GM23338 (cell line): ENCODE data around the gene MUS81. TPM values are rescaled to one million over a fixed set of nuclear protein-coding genes. Genes with fewer than 3 reads are reported as not detected.

Experiments used
- ATAC-seq: fragments of 200-7000 bp; cut with Tn5 transposase; 3 replicates; pipeline ENCODE4 v1.9.1; 2020
- DNase-seq: peaks from one replicate; pipeline ENCODE4 v3.0.0-alpha.2; 2015; ENCODE audit warnings: low spot score
- H2AFZ ChIP-seq: fragments of 200-600 bp; sonication (generic); 2 replicates; pipeline ENCODE4 v1.8.0; 2016; ENCODE audit warnings: antibody characterized with exemption, mild to moderate bottlenecking, moderate library complexity
- H3F3A ChIP-seq: fragments of 200-600 bp; sonication (generic); replicated peaks from 2 replicates; pipeline ENCODE4 v1.8.0; 2017; ENCODE audit warnings: antibody characterized with exemption, mixed run types, low read depth
- H3K27ac ChIP-seq: fragments of 200-600 bp; sonication (generic); 2 replicates; pipeline ENCODE4 v1.6.1; 2016; ENCODE audit warnings: low read depth
- H3K27me3 ChIP-seq: fragments of 200-600 bp; sonication (generic); 2 replicates; pipeline ENCODE4 v1.8.0; 2016; ENCODE audit warnings: mild to moderate bottlenecking, mixed run types, moderate library complexity; ENCODE audit not compliant: insufficient read depth
- H3K36me3 ChIP-seq: fragments of 200-600 bp; sonication (generic); 2 replicates; pipeline ENCODE4 v1.8.0; 2016; ENCODE audit warnings: mild to moderate bottlenecking; ENCODE audit not compliant: insufficient read depth
- H3K4me1 ChIP-seq: fragments of 200-600 bp; sonication (generic); 2 replicates; pipeline ENCODE4 v1.8.0; 2016; ENCODE audit warnings: mild to moderate bottlenecking, moderate library complexity; ENCODE audit not compliant: insufficient read depth
- H3K4me2 ChIP-seq: fragments of 200-600 bp; sonication (generic); 2 replicates; pipeline ENCODE4 v1.7.1; 2017; ENCODE audit warnings: mixed run types
- H3K4me3 ChIP-seq: fragments of 200-600 bp; sonication (generic); 2 replicates; pipeline ENCODE4 v1.6.1; 2016; ENCODE audit warnings: mixed run types
- H3K79me2 ChIP-seq: fragments of 200-600 bp; sonication (generic); replicated peaks from 2 replicates; pipeline ENCODE4 v1.8.0; 2017; ENCODE audit warnings: mild to moderate bottlenecking; ENCODE audit not compliant: insufficient read depth
- H3K9me2 ChIP-seq: fragments of 200-600 bp; sonication (generic); 2 replicates; pipeline ENCODE4 v1.8.0; 2017; ENCODE audit not compliant: insufficient read depth
- H4K20me1 ChIP-seq: fragments of 200-600 bp; sonication (generic); replicated peaks from 2 replicates; pipeline ENCODE4 v1.8.0; 2017; ENCODE audit warnings: mild to moderate bottlenecking; ENCODE audit not compliant: insufficient read depth
- H3K27ac Mint-ChIP-seq: 2 replicates; pipeline ENCODE4 v1.8.0; 2020; ENCODE audit warnings: inconsistent platforms, mild to moderate bottlenecking, moderate library complexity, mixed read lengths
- H3K27me3 Mint-ChIP-seq: 3 replicates; pipeline ENCODE4 v1.8.0; 2022; ENCODE audit warnings: low read depth, mild to moderate bottlenecking, moderate library complexity, mixed read lengths, inconsistent platforms; ENCODE audit not compliant: insufficient read depth, poor library complexity
- H3K36me3 Mint-ChIP-seq: 3 replicates; pipeline ENCODE4 v1.8.0; 2021; ENCODE audit warnings: low read depth, mild to moderate bottlenecking, inconsistent platforms, moderate library complexity, mixed read lengths
- H3K4me1 Mint-ChIP-seq: 3 replicates; pipeline ENCODE4 v1.8.0; 2020; ENCODE audit warnings: mild to moderate bottlenecking, inconsistent platforms, mixed read lengths
- H3K4me3 Mint-ChIP-seq: 3 replicates; pipeline ENCODE4 v1.8.0; 2021; ENCODE audit warnings: moderate library complexity, mild to moderate bottlenecking, inconsistent platforms, mixed read lengths
- H3K9me3 Mint-ChIP-seq: 3 replicates; pipeline ENCODE4 v1.8.0; 2020; ENCODE audit warnings: moderate library complexity, mild to moderate bottlenecking, inconsistent platforms, mixed read lengths
- CREB1 ChIP-seq: fragments of 250-450 bp; sonication (Bioruptor Pico); IDR thresholded peaks from 2 replicates; pipeline ENCODE4 v1.5.0; 2020; ENCODE audit warnings: low read depth, mild to moderate bottlenecking, moderate library complexity
- CTCF ChIP-seq, 2 experiments: fragments of 200-600 bp in 1 of 2; sonication (generic) in 1 of 2; conservative IDR thresholded peaks; 2 replicates each; pipeline versions ENCODE4 v1.5.1 to v1.6.1; 2016 to 2017; ENCODE audit warnings: antibody characterized with exemption in 2 of 2, low read depth in 2 of 2, mild to moderate bottlenecking in 2 of 2, moderate library complexity in 1 of 2
- EZH2 ChIP-seq: fragments of 200-600 bp; sonication (generic); IDR thresholded peaks from one replicate; pipeline ENCODE4 v1.8.0; 2017; ENCODE audit warnings: antibody characterized with exemption, mild to moderate bottlenecking, low read depth; ENCODE audit not compliant: unreplicated experiment
- EZH2phosphoT487 ChIP-seq: fragments of 200-600 bp; sonication (generic); IDR thresholded peaks from one replicate; pipeline ENCODE4 v1.8.1; 2018; ENCODE audit warnings: antibody characterized with exemption; ENCODE audit not compliant: unreplicated experiment
- JUNB ChIP-seq: IDR thresholded peaks from one replicate; pipeline ENCODE4 v1.6.1; 2016; ENCODE audit warnings: antibody characterized with exemption; ENCODE audit not compliant: unreplicated experiment
- REST ChIP-seq: IDR thresholded peaks from one replicate; pipeline ENCODE4 v1.6.1; 2018; ENCODE audit warnings: antibody characterized with exemption; ENCODE audit not compliant: unreplicated experiment
- STAT1 ChIP-seq: IDR thresholded peaks from one replicate; pipeline ENCODE4 v1.6.1; 2016; ENCODE audit warnings: antibody characterized with exemption; ENCODE audit not compliant: unreplicated experiment
- ZNF114 ChIP-seq: fragments of 250-450 bp; sonication (Bioruptor Pico); IDR thresholded peaks from 2 replicates; pipeline ENCODE4 v1.5.0; 2020; ENCODE audit warnings: mild to moderate bottlenecking, moderate library complexity
- ZNF331 ChIP-seq: fragments of 250-450 bp; sonication (Bioruptor Pico); IDR thresholded peaks from 2 replicates; pipeline ENCODE4 v1.5.0; 2020; ENCODE audit warnings: low read depth, mild to moderate bottlenecking, moderate library complexity
- polyA plus RNA-seq: library from polyadenylated mRNA; unstranded; fragments of >200 nt; fragmentation: Nextera tagmentation; extraction: Ambion mirVana; gene quantifications from 2 replicates; pipeline ENCODE4 v1.2.1, GENCODE V29; 2016
- total RNA-seq: library from RNA; depleted of rRNA; stranded (reverse); fragments of >200 nt; shearing (Covaris generic); gene quantifications from 2 replicates; pipeline ENCODE4 v1.2.3, GENCODE V29; 2014

The MUS81 gene
- total and polyA plus RNA-seq, 2 experiments from 2014 or later = 38.5 to 48.6 TPM

GRCh38 chr11:65849771-65850216 is 10.4 kb upstream of the MUS81 start:
- Mint-ChIP-seq H3K4me1 (peaks cover 13% of the 10 kb centered on the region; the same call in 2 of the 3 replicates), H3K4me3 (no peak overlapping the region), H3K36me3 (peaks cover 42% of the 10 kb centered on the region), H3K27me3 (peaks cover 49% of the 10 kb centered on the region), H3K27ac (no peak overlapping the region), H3K9me3 (peaks cover 12% of the 10 kb centered on the region)
- H3K27ac ChIP-seq = no peak overlapping the region
- no peak overlapping the region for H3K4me3 ChIP-seq
- peaks cover 13% of the 10 kb centered on the region for H3K79me2 ChIP-seq
- H4K20me1 ChIP-seq = peaks cover 14% of the 10 kb centered on the region
- H3K4me1 ChIP-seq = no peaks in the 10 kb centered on the region; the same call in 1 of the 2 replicates
- DNase-seq (no peak), ATAC-seq (no peak)
- peaks cover 37% of the 10 kb centered on the region for H3F3A ChIP-seq
- H3K4me2 ChIP-seq = no peak overlapping the region
- H3K9me2 ChIP-seq = no peaks in the 10 kb centered on the region
- H2AFZ ChIP-seq = no peak overlapping the region
- TF ChIP-seq EZH2phosphoT487 = no peak
- H3K27me3 ChIP-seq = no peaks in the 10 kb centered on the region
- peaks cover 15% of the 10 kb centered on the region for H3K36me3 ChIP-seq

GRCh38 chr11:65850217-65851082 is 9.8 kb upstream of the MUS81 start:
- ATAC-seq = no peak
- H3K4me3 ChIP-seq = no peak overlapping the region
- H3K4me1 ChIP-seq = no peaks in the 10 kb centered on the region; the same call in 1 of the 2 replicates
- no peak overlapping the region for H2AFZ ChIP-seq
- Mint-ChIP-seq H3K4me1 (peaks cover 14% of the 10 kb centered on the region; the same call in 2 of the 3 replicates), H3K27ac (no peak overlapping the region), H3K4me3 (no peak overlapping the region), H3K36me3 (peaks cover 49% of the 10 kb centered on the region), H3K9me3 (peaks cover 12% of the 10 kb centered on the region), H3K27me3 (peaks cover 51% of the 10 kb centered on the region)
- H3K27ac ChIP-seq = no peak overlapping the region
- H3K36me3 ChIP-seq = peaks cover 22% of the 10 kb centered on the region
- H4K20me1 ChIP-seq = peaks cover 19% of the 10 kb centered on the region
- no peak overlapping the region for H3K4me2 ChIP-seq
- no peaks in the 10 kb centered on the region for H3K9me2 ChIP-seq
- peaks cover 18% of the 10 kb centered on the region for H3K79me2 ChIP-seq
- no peak for DNase-seq
- no peaks in the 10 kb centered on the region for H3K27me3 ChIP-seq
- H3F3A ChIP-seq = peaks cover 43% of the 10 kb centered on the region
- TF ChIP-seq EZH2phosphoT487 (no peak), EZH2 (no peak), CREB1 (CRISPR knock-in tag) (no peak), ZNF331 (CRISPR knock-in tag) (no peak), REST (no peak), STAT1 (no peak), JUNB (no peak), ZNF114 (no peak), CTCF (conservative IDR thresholded peaks at IDR 0.05; ENCODE audit: low read depth in 2 of 2) (no peak)
